Measurements from ENCODE around the gene SERPINB10.
A peak's percentile ranks its signal among the peaks of the same experiment; 100 is the strongest.

The SERPINB10 gene

DNA sequence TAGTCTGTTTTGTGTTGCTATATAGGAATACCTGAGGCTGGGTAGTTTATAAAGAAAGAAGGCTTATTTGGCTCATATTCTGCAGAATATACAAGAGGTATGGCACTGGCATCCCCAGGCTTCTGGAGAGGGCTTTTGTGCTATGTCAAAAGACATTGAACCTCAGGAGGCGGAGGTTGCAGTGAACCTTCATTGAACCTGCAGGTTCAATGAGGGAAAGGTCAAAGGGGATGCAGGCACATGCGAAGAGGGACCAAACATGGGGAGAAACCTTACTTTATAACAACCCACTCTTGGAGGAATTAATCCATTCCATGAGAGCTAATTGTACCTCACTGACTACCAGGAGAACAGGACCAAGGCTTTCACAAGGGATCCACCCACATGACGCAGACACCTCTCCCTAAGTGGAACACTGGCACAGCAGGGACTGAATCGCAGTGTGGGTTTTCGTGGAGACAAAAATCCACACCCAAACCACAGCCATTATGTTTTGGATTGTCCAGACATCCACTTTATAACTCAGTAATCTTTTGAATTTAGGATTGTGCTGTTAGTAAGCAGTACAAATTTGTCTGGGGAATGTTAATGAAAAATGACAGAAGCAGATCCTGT is 58.1 kb downstream of the SERPINB10 start:
- no peak overlapping the region for H3K4me3 ChIP-seq (ENCODE audit: extremely low read depth, insufficient read depth, low read length, poor library complexity, severe bottlenecking)
- WGBS, 2 experiments (ENCODE audit: insufficient coverage in 2 of 2) = 89 to 90% methylated on average over 2 to 3 of the region's 5 CpGs
- no peak overlapping the region for H3K27ac ChIP-seq (ENCODE audit: low read depth, low read length, severe bottlenecking)
- no peaks in the 10 kb centered on the region for H3K36me3 ChIP-seq (ENCODE audit: control insufficient read depth, insufficient read depth, low read length)
- peaks cover 14% of the 10 kb centered on the region for H3K4me1 ChIP-seq (ENCODE audit: control insufficient read depth, insufficient read depth, low read length, poor library complexity, severe bottlenecking)
- H3K9me3 ChIP-seq (ENCODE audit: control insufficient read depth, low read length) = no peaks in the 10 kb centered on the region

DNA sequence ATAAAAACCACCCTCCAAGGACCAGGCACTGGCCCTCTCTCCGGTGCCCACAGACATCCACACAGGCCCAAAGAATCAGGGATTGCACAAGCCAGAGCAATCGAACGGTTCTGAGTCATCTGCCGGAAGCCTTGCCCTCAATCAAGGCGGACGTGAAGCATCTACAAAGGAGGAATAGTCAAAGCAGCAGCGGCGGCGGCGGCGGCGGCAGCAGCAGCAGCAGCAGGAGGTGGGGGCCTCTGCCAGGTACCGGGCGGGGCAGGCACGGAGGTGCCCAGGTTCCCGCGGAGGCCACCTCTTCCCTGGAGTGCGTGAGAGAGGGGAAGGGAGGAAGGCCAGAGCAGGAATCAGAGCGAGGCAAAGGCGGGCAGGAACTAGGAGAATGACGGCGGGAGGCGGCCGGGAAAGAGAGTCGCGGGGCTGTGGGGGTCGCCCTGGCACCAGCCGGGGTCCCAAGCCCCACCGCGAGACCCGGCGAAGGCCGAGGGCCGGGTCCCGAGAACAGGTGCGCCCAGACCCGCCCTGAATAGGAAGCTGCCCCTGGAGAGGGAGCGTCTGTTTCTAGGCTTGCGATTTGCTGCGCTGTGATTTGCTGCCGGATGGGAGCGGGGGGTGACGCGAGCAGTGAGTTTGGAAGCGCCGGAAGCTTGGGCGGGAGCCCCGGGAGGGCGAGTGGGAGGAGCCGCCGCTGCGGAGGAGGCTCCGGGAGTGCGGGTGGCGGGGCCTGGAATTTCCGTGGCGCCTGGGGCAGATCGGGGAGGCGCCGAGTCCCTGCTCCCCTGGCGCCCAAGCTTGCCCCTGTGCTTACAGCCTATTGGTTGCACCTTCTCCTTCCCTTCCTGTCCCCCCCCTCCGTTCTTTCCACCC is 62.4 kb downstream of the SERPINB10 start, which contains the start of gene SERPINB8:
Gene SERPINB8 (plus strand): TSS at position 140 of the 867 bp plus-strand sequence. CDS start 8,228 bp downstream, outside the sequence.
- no peaks in the 10 kb centered on the region for H3K9me3 ChIP-seq (ENCODE audit: control insufficient read depth, low read length)
- peak within 1 kb of the TSS; percentile 72 for H3K4me3 ChIP-seq (ENCODE audit: extremely low read depth, insufficient read depth, low read length, poor library complexity, severe bottlenecking)
- peaks cover 18% of the 10 kb centered on the region for H3K4me1 ChIP-seq (ENCODE audit: control insufficient read depth, insufficient read depth, low read length, poor library complexity, severe bottlenecking)
- H3K27ac ChIP-seq (ENCODE audit: low read depth, low read length, severe bottlenecking) = peak within 1 kb of the TSS; percentile 97
- WGBS, 2 experiments (ENCODE audit: insufficient coverage in 2 of 2) = 0 to 1% methylated on average over 45 to 49 of the region's 62 CpGs
- no peaks in the 10 kb centered on the region for H3K36me3 ChIP-seq (ENCODE audit: control insufficient read depth, insufficient read depth, low read length)

DNA sequence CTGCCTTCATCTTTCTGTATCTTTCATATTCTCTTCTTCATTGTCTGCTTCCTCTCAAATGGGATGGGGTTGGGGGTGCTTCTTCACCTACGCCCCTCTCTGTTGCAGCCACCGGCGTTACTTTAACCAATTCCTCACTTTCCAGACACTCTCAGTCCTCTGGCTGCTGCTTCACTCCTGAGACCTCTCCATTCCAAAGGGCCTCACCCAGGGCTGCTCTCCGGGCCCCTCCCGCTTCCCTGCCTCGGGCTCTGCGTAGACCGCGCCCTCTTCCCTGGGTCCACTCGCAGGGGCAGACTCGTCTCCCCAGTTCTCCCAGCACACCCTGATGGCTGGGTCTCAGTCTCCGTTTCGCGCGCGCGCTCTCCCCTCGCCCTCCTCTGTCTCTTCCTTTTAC is 63.0 kb downstream of the SERPINB10 start:
- Histone ChIP-seq H3K36me3 (ENCODE audit: control insufficient read depth, insufficient read depth, low read length) (no peaks in the 10 kb centered on the region), H3K4me3 (ENCODE audit: extremely low read depth, insufficient read depth, low read length, poor library complexity, severe bottlenecking) (peak overlapping the region; percentile 72), H3K9me3 (ENCODE audit: control insufficient read depth, low read length) (no peaks in the 10 kb centered on the region), H3K4me1 (ENCODE audit: control insufficient read depth, insufficient read depth, low read length, poor library complexity, severe bottlenecking) (peaks cover 18% of the 10 kb centered on the region), H3K27ac (ENCODE audit: low read depth, low read length, severe bottlenecking) (peak overlapping the region; percentile 97)
- WGBS, 2 experiments (ENCODE audit: insufficient coverage in 2 of 2) = 21 to 25% methylated on average over 9 to 17 of the region's 18 CpGs

DNA sequence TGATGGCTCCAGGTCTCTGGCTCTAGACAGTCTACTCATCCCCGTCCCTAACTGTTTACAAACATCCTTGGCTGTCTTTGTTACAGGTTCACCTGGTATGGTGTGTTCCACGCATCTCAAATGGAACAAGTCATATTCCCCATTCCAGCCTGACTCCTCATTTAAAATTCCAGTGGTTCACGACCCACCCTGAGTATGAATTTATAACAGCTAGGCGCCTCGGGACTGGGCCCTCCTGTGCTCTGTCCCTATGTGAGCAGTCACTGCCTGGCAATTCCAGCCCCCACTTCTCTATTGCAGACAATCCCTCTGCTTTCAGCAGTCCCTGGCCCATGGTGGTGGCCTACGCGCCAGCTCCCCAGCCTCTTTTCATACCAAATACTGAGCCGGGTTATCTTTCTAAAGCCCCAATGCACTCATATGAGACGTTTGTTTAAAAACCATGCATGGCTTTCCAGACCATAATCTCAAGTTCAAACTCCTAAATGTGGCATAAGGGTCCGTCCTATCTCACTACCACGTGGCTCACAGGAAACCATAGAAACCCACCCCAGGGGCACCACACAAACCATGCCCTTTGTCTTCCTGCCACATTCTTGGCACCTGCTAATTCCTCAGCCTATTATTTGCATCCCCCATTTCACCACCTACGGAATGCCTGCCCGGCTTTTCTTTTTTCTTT is 63.7 kb downstream of the SERPINB10 start:
- peak overlapping the region; percentile 72 for H3K4me3 ChIP-seq (ENCODE audit: extremely low read depth, insufficient read depth, low read length, poor library complexity, severe bottlenecking)
- WGBS, 2 experiments (ENCODE audit: insufficient coverage in 2 of 2) = 89% methylated on average over 10 to 11 of the region's 13 CpGs

DNA sequence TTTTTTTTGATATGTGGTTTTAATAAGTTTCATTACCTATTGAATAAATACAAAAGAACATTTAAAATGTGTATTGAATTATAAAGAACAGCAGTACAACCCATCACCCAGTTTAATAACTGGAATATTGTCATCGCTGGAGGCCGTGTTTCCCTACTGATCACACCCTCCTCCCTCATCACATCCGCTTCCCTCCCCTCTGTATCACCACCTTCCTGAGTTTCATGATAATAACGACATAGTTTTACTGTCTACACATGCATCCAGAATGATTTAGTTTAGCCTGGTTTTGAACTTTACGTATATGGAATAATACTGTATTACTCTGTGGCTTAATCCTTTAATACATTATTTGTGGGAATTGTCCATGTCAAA is 64.2 kb downstream of the SERPINB10 start:
- no peak overlapping the region for H3K27ac ChIP-seq (ENCODE audit: low read depth, low read length, severe bottlenecking)
- no peaks in the 10 kb centered on the region for H3K36me3 ChIP-seq (ENCODE audit: control insufficient read depth, insufficient read depth, low read length)
- 81 to 100% methylated on average over 2 to 3 of the region's 5 CpGs for WGBS, 2 experiments (ENCODE audit: insufficient coverage in 2 of 2)
- H3K9me3 ChIP-seq (ENCODE audit: control insufficient read depth, low read length) = no peaks in the 10 kb centered on the region
- H3K4me3 ChIP-seq (ENCODE audit: extremely low read depth, insufficient read depth, low read length, poor library complexity, severe bottlenecking) = no peak overlapping the region
- H3K4me1 ChIP-seq (ENCODE audit: control insufficient read depth, insufficient read depth, low read length, poor library complexity, severe bottlenecking) = peaks cover 25% of the 10 kb centered on the region

More for the DNA sequence above, 63.7 kb downstream of the SERPINB10 start:
- Histone ChIP-seq H3K9me3 (ENCODE audit: control insufficient read depth, low read length) (no peaks in the 10 kb centered on the region), H3K27ac (ENCODE audit: low read depth, low read length, severe bottlenecking) (peak overlapping the region; percentile 97), H3K36me3 (ENCODE audit: control insufficient read depth, insufficient read depth, low read length) (no peaks in the 10 kb centered on the region), H3K4me1 (ENCODE audit: control insufficient read depth, insufficient read depth, low read length, poor library complexity, severe bottlenecking) (peaks cover 22% of the 10 kb centered on the region)

DNA sequence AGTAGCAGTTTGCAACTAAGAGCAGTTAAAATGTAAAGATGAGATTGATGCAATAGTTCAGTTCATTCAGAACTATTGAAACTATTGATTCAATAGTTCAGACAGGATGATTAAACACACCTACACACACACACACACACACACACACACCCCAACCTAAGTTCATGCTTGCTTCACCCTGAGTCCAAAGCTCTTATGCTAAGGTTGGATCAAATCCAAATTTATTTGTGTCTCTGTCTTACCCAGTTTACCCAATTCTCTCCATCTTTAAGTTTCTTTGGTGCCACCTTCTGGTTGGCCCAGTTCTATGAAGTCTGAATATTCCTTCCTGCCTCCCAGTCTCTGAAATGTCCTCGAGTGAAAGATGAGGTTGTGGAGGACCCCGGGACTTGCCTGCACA is 67.2 kb downstream of the SERPINB10 start:
- Histone ChIP-seq H3K4me1 (ENCODE audit: control insufficient read depth, insufficient read depth, low read length, poor library complexity, severe bottlenecking) (peaks cover 21% of the 10 kb centered on the region), H3K27ac (ENCODE audit: low read depth, low read length, severe bottlenecking) (no peak overlapping the region), H3K4me3 (ENCODE audit: extremely low read depth, insufficient read depth, low read length, poor library complexity, severe bottlenecking) (no peak overlapping the region), H3K9me3 (ENCODE audit: control insufficient read depth, low read length) (no peaks in the 10 kb centered on the region), H3K36me3 (ENCODE audit: control insufficient read depth, insufficient read depth, low read length) (peaks cover 7% of the 10 kb centered on the region)
- no CpG with 5 or more reads among the region's 2 CpGs for WGBS, 2 experiments (ENCODE audit: insufficient coverage in 2 of 2)

DNA sequence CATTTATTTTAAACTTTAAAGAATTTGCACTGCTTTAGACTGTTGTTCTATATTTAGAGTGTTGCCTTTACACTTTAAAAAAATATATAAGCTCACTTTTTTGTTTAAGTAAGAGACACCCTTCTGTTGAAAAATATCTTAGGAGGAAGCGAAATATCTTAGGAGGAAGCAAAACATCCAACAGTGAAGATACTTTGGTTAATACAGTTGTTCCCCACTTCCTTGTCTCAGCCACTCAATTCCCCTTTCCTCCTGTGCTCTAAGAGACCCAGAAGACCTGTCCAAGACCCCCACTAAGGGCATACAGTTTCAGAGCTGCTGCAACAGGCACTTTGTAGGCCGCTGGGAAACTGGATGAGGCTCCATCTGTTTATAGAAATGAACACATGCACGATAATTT is 67.9 kb downstream of the SERPINB10 start:
- H3K4me3 ChIP-seq (ENCODE audit: extremely low read depth, insufficient read depth, low read length, poor library complexity, severe bottlenecking) = no peak overlapping the region
- 100% methylated on average over 1 of the region's 3 CpGs; no CpG with 5 or more reads in 1 of the 2 experiments for WGBS, 2 experiments (ENCODE audit: insufficient coverage in 2 of 2)
- peaks cover 13% of the 10 kb centered on the region for H3K36me3 ChIP-seq (ENCODE audit: control insufficient read depth, insufficient read depth, low read length)
- H3K27ac ChIP-seq (ENCODE audit: low read depth, low read length, severe bottlenecking) = no peak overlapping the region
- peaks cover 23% of the 10 kb centered on the region for H3K4me1 ChIP-seq (ENCODE audit: control insufficient read depth, insufficient read depth, low read length, poor library complexity, severe bottlenecking)
- H3K9me3 ChIP-seq (ENCODE audit: control insufficient read depth, low read length) = no peaks in the 10 kb centered on the region

DNA sequence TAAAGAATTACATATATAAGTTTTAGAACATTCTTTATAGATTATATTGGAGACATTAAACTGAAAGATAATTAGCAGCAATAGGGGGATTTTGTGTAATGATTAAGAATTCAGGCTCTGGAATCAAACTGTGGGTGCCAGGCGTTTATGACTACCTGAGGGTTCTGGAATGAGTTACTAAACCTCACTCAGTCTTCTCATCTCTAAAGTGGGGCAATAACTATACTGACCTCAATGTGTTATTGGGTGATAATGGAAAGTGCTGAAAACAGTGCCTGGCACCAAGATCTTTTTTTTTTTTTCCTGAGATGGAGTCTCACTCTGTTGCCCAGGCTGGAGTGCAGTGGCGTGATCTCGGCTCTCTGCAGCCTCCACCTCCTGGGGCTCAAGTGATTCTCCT is 69.3 kb downstream of the SERPINB10 start:
- Histone ChIP-seq H3K36me3 (ENCODE audit: control insufficient read depth, insufficient read depth, low read length) (peaks cover 27% of the 10 kb centered on the region), H3K9me3 (ENCODE audit: control insufficient read depth, low read length) (no peaks in the 10 kb centered on the region), H3K27ac (ENCODE audit: low read depth, low read length, severe bottlenecking) (no peak overlapping the region), H3K4me3 (ENCODE audit: extremely low read depth, insufficient read depth, low read length, poor library complexity, severe bottlenecking) (no peak overlapping the region), H3K4me1 (ENCODE audit: control insufficient read depth, insufficient read depth, low read length, poor library complexity, severe bottlenecking) (peaks cover 24% of the 10 kb centered on the region)
- WGBS, 2 experiments (ENCODE audit: insufficient coverage in 2 of 2) = 88 to 94% methylated on average over 2 to 3 of the region's 3 CpGs

DNA sequence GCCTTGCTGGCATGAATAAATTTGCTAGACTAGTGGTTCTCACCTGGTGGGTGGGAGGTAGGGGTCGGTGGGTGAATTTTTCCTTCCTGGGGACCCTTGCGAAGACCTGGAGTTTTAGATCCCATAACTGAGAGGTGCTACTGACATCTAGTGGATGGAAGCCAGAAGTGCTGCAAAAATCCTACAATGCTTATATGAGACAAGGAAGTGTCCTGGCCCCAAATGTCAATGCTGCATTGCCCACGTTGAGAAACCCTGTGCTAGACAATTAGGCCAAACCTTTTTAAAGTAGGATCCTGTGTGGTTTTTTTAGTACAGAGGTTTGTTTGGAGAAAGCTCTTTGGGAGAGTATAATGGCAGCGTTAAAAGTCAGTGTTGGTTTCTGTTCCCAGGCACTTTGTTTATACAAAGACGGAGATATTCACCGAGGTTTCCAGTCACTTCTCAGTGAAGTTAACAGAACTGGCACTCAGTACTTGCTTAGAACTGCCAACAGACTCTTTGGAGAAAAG is 71.7 kb downstream of the SERPINB10 start:
- peaks cover 24% of the 10 kb centered on the region for H3K4me1 ChIP-seq (ENCODE audit: control insufficient read depth, insufficient read depth, low read length, poor library complexity, severe bottlenecking)
- H3K9me3 ChIP-seq (ENCODE audit: control insufficient read depth, low read length) = no peaks in the 10 kb centered on the region
- no peak overlapping the region for H3K27ac ChIP-seq (ENCODE audit: low read depth, low read length, severe bottlenecking)
- WGBS, 2 experiments (ENCODE audit: insufficient coverage in 2 of 2) = 17 to 43% methylated on average over 2 to 4 of the region's 6 CpGs
- no peak overlapping the region for H3K4me3 ChIP-seq (ENCODE audit: extremely low read depth, insufficient read depth, low read length, poor library complexity, severe bottlenecking)
- peaks cover 48% of the 10 kb centered on the region for H3K36me3 ChIP-seq (ENCODE audit: control insufficient read depth, insufficient read depth, low read length)

DNA sequence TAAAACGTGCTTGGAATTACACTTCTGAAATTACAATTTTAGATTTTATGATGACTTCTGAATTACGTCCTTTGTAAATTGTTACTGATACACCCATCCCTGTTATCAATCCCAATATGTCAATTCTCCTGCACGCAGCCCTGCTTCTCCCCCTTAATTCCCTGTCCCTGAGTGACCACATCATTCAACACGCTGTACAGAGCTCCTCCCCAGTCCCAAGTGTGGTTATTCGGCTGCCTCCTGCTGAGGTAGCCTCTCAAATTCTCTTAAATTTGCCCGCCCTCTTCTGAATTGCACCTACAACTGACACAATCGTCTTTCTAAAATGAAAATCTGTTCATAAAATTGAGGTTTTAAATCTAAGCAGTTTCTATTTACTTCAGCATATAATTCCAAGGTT is 72.3 kb downstream of the SERPINB10 start:
- H3K27ac ChIP-seq (ENCODE audit: low read depth, low read length, severe bottlenecking) = no peak overlapping the region
- H3K36me3 ChIP-seq (ENCODE audit: control insufficient read depth, insufficient read depth, low read length) = peaks cover 54% of the 10 kb centered on the region
- H3K4me3 ChIP-seq (ENCODE audit: extremely low read depth, insufficient read depth, low read length, poor library complexity, severe bottlenecking) = no peak overlapping the region
- peaks cover 24% of the 10 kb centered on the region for H3K4me1 ChIP-seq (ENCODE audit: control insufficient read depth, insufficient read depth, low read length, poor library complexity, severe bottlenecking)
- H3K9me3 ChIP-seq (ENCODE audit: control insufficient read depth, low read length) = no peaks in the 10 kb centered on the region
- WGBS, 2 experiments (ENCODE audit: insufficient coverage in 2 of 2) = 78 to 91% methylated on average over 4 of the region's 7 CpGs
